ENCODE measurements around the gene SGIP1. TPM values are rescaled to one million over a fixed set of nuclear protein-coding genes. Genes with fewer than 3 reads are reported as not detected.
"Not testable (repeated sequence)": the region's sequence is repeated elsewhere in the genome, so short reads cannot be mapped to it uniquely, and the experiment has no call there.

The SGIP1 gene
- total RNA-seq, 1 experiment from 2014 or later = 8.5 TPM

GRCh38 chr1:66585002-66585401, 51.0 kb downstream of the SGIP1 start:
- in situ Hi-C loops (cut with HindIII; ENCODE audit: low pct_unique_long_range_greater_than_20kb, low sequenced_read_pairs) = no loop called here
- no peak for DNase-seq (ENCODE audit: low read depth)

GRCh38 chr1:66589326-66589725, 55.4 kb downstream of the SGIP1 start:
- no peak for DNase-seq (ENCODE audit: low read depth)
- in situ Hi-C loops (cut with HindIII; ENCODE audit: low pct_unique_long_range_greater_than_20kb, low sequenced_read_pairs) = no loop called here

- in situ Hi-C loops (cut with HindIII; ENCODE audit: low pct_unique_long_range_greater_than_20kb, low sequenced_read_pairs); DNase-seq (ENCODE audit: low read depth): not testable (repeated sequence)
Observed at GRCh38 chr1:66592106-66592507, 58.2 kb downstream of the SGIP1 start.

GRCh38 chr1:66596191-66596590, 62.2 kb downstream of the SGIP1 start:
- DNase-seq (ENCODE audit: low read depth) = no peak
- in situ Hi-C loops (cut with HindIII; ENCODE audit: low pct_unique_long_range_greater_than_20kb, low sequenced_read_pairs) = no loop called here

- in situ Hi-C loops (cut with HindIII; ENCODE audit: low pct_unique_long_range_greater_than_20kb, low sequenced_read_pairs) = no loop called here
Observed at GRCh38 chr1:66597500-66597899, 63.5 kb downstream of the SGIP1 start.

GRCh38 chr1:66598670-66599069, 64.7 kb downstream of the SGIP1 start:
- DNase-seq (ENCODE audit: low read depth) = no peak

More at GRCh38 chr1:66597500-66597899, 63.5 kb downstream of the SGIP1 start:
- DNase-seq (ENCODE audit: low read depth) = no peak

GRCh38 chr1:66599346-66599745, 65.4 kb downstream of the SGIP1 start:
- in situ Hi-C loops (cut with HindIII; ENCODE audit: low pct_unique_long_range_greater_than_20kb, low sequenced_read_pairs) = no loop called here
- no peak for DNase-seq (ENCODE audit: low read depth)

More at GRCh38 chr1:66598670-66599069, 64.7 kb downstream of the SGIP1 start:
- in situ Hi-C loops (cut with HindIII; ENCODE audit: low pct_unique_long_range_greater_than_20kb, low sequenced_read_pairs) = no loop called here

GRCh38 chr1:66599899-66600737, 66.2 kb downstream of the SGIP1 start:
- in situ Hi-C loops (cut with HindIII; ENCODE audit: low pct_unique_long_range_greater_than_20kb, low sequenced_read_pairs) = no loop called here
- no peak for DNase-seq (ENCODE audit: low read depth)

- no peak for DNase-seq (ENCODE audit: low read depth)
- in situ Hi-C loops (cut with HindIII; ENCODE audit: low pct_unique_long_range_greater_than_20kb, low sequenced_read_pairs) = no loop called here
Observed at GRCh38 chr1:66605419-66605997, 71.6 kb downstream of the SGIP1 start.

- no peak for DNase-seq (ENCODE audit: low read depth)
- in situ Hi-C loops (cut with HindIII; ENCODE audit: low pct_unique_long_range_greater_than_20kb, low sequenced_read_pairs) = no loop called here
Observed at GRCh38 chr1:66606362-66607065, 72.6 kb downstream of the SGIP1 start.

GRCh38 chr1:66607458-66607857, 73.5 kb downstream of the SGIP1 start:
- in situ Hi-C loops (cut with HindIII; ENCODE audit: low pct_unique_long_range_greater_than_20kb, low sequenced_read_pairs) = no loop called here

GRCh38 chr1:66613187-66613586, 79.2 kb downstream of the SGIP1 start:
- in situ Hi-C loops (cut with HindIII; ENCODE audit: low pct_unique_long_range_greater_than_20kb, low sequenced_read_pairs) = no loop called here
- DNase-seq (ENCODE audit: low read depth) = no peak

More at GRCh38 chr1:66607458-66607857, 73.5 kb downstream of the SGIP1 start:
- DNase-seq (ENCODE audit: low read depth) = no peak

- DNase-seq (ENCODE audit: low read depth) = no peak
- in situ Hi-C loops (cut with HindIII; ENCODE audit: low pct_unique_long_range_greater_than_20kb, low sequenced_read_pairs) = no loop called here
Observed at GRCh38 chr1:66617362-66618184, 83.6 kb downstream of the SGIP1 start.

GRCh38 chr1:66618390-66618789, 84.4 kb downstream of the SGIP1 start:
- in situ Hi-C loops (cut with HindIII; ENCODE audit: low pct_unique_long_range_greater_than_20kb, low sequenced_read_pairs) = no loop called here
- no peak for DNase-seq (ENCODE audit: low read depth)

- DNase-seq (ENCODE audit: low read depth) = no peak
Observed at GRCh38 chr1:66623812-66624211, 89.9 kb downstream of the SGIP1 start.

GRCh38 chr1:66624412-66625060, 90.6 kb downstream of the SGIP1 start:
- in situ Hi-C loops (cut with HindIII; ENCODE audit: low pct_unique_long_range_greater_than_20kb, low sequenced_read_pairs) = no loop called here
- no peak for DNase-seq (ENCODE audit: low read depth)

More at GRCh38 chr1:66623812-66624211, 89.9 kb downstream of the SGIP1 start:
- in situ Hi-C loops (cut with HindIII; ENCODE audit: low pct_unique_long_range_greater_than_20kb, low sequenced_read_pairs) = no loop called here

- in situ Hi-C loops (cut with HindIII; ENCODE audit: low pct_unique_long_range_greater_than_20kb, low sequenced_read_pairs) = no loop called here
Observed at GRCh38 chr1:66626261-66626660, 92.3 kb downstream of the SGIP1 start.

GRCh38 chr1:66628926-66629325, 95.0 kb downstream of the SGIP1 start:
- in situ Hi-C loops (cut with HindIII; ENCODE audit: low pct_unique_long_range_greater_than_20kb, low sequenced_read_pairs) = no loop called here
- DNase-seq (ENCODE audit: low read depth) = no peak

More at GRCh38 chr1:66626261-66626660, 92.3 kb downstream of the SGIP1 start:
- DNase-seq (ENCODE audit: low read depth) = no peak

Measured in Caki2 (cell line).